ENCODE data around the gene MED8.
A peak's percentile ranks its signal among the peaks of the same experiment; 100 is the strongest.
"Not testable (repeated sequence)": the region's sequence is repeated elsewhere in the genome, so short reads cannot be mapped to it uniquely, and the experiment has no call there.

Gene MED8

DNA sequence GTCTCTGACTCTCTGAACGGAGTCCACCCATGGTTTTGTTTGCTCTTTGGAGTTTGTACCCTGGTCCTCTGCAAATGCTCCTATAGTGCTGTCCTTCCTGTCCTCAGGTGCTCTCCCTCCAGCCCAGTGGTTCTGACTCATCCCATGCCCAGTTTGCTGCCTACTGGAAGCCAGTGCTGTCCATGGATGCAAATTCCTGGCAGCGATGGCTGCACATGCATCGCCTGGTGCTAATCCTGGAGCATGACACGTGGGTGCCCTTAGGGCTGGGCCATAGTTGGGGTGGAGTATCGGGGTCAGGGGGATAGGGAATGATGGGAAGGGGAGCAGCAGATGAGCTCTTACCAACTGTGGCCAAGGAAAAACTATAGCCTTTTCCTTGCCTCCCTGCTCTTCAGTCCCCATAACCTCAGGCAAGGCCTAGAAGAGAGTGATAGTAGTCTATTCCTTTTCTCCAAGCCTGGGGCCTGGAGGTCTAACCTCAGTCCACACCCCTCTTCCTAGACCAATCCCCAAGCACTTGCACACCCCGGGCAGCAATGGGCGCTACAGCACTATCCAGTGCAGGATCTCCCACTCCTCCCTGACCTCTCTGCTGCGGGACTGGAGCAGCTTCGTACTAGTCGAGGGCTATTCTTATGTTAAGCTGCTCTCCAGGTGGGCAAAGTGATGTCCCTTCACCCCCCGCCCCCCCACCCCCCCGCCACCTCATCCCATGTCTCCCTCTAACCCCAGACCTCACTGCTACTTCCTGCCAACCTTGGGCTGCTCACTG, 32.6 kb upstream of the MED8 start:
- no peak for DNase-seq

DNA sequence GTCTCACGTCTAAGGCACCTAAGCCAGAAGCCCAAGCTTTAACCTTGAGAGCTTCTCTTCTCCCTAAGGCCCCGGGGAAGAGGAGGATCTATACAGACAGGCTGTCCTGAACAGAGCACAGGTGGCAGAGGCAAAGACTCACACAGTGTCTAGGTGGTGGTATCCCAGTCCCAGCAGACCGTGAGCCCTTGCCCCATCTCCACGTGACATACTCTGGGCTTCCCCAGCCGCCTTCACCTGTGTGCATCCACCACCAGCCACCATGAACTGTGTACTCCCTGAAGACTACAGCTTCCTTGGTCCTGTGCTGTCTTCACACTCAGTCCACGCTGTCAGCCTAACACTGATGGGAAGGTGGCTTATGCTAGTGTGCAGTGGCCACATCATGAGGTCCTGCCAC, 31.8 kb upstream of the MED8 start:
- no peak for DNase-seq

DNA sequence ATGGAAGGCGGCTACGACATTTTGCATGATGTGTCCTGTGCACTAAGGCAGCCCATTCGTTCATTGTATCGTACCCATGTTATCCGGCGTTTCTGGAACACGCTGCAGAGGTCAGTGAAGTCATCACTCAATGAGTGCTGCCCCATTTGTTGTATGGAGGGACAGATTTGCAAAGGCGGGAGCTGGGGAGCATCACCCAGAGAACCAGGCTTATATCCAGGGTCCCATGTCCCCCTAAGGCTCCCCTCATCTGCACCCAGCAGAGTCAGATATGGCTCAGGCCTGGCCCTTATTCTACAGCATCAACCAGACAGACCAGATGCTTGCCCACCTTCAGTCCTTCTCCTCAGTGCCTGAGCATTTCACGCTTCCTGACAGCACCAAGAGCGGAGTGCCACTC, 31.3 kb upstream of the MED8 start:
- DNase-seq = no peak

GRCh38 chr1:43419627-43420425, 30.2 kb upstream of the MED8 start:
- DNase-seq = no peak

DNA sequence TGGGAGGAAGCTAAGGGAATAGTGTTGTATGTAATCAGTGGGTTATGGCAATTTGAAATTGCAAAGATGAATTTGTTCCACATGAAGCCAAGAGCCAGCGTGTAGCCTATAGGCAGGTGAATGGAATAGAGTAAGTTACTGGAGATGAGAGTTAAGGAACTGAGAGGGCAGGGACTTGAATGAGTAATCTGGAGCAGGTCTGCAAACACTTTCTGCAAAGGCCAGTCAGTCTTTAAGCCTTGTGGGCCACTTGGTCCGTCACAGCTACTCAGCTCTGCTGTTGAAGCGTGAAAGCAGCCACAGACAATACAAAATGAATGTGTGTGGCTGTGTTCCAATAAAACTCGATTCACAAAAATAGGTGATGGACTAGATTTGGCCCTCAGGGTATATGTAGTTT, 29.3 kb upstream of the MED8 start:
- DNase-seq = no peak

GRCh38 chr1:43415901-43416300, 26.3 kb upstream of the MED8 start:
- DNase-seq = no peak

DNA sequence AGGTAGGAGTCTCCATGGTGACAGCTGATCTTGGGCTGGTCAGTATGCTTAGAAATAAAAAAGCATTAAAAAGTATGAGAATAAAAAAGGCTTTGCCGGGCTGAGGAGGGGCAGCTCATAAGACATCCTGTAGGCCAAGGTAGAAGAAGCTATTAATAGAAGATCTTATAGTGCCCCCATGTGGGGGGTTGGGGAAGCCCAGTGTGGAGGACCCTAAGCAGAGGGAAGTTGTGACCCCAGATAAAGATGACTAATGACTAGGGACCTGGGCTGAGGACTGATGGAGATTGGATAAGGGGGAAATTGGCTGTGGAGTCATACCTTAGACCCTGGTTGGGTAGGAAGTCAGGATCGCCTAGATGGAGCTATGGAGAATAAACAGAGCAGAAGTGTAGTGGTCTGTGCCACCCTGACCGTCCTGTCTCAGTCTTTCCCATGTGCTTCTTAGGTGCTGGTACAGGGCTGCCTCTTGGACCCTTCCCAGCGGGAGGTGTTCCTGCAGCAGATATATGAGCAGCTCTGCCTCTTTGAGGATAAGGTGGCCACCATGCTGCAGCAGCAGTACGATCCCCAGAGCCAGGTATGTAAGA, 25.1 kb upstream of the MED8 start:
- DNase-seq = peak in 16 of 51 donors; percentile 1 to 43 (median 21)

GRCh38 chr1:43413426-43413825, 23.8 kb upstream of the MED8 start:
- DNase-seq = not testable (repeated sequence)

DNA sequence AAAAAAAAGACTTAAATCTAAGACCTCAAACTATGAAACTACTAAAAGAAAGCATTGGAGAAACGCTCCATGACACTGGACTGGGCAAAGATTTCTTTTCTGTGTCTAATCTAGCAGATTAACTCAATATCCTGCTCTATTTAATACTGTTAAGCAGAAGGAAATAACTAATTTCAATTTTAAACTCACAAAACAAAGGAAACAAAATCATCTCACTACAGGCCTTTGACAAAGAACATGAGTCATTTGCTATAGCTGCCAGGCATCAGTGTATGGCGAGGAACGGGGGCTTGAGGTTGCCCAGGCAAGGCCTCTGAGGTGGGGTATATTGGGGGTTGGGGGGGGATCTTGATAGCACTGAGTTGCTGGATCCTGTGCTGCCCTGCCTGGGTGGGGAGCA, 21.0 kb upstream of the MED8 start:
- no peak for DNase-seq

GRCh38 chr1:43405876-43406234, 16.3 kb upstream of the MED8 start:
- no peak for DNase-seq

DNA sequence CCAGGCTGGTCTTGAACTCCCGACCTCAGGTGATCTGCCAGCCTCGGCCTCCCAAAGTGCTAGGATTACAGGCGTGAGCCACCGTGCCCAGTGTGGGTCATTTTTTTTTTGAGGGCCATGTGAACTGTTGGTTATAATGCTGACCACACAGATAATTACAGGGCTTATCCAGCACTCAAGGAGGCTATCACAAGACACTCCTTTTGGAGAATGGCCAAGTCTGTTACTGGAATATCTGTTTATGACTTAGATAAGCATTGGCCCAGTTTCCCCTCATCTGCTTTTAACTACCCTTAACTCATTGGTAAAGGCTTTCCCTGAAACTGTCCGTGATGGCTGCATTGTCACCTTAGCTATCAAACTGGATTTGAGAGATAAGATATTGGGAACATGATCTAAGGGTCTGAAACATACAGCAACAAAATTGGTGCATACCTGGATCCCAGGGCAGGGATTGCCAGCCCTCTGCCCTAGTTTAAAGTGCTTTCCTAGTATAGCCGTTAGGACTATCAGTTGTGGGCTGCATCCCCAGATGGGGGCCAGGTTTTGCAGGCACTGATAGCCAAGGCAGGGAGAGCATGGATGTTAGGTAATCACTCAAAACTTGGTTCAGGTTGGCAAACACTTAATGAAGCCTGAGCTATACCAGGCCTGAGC, 15.7 kb upstream of the MED8 start:
- DNase-seq = no peak

DNA sequence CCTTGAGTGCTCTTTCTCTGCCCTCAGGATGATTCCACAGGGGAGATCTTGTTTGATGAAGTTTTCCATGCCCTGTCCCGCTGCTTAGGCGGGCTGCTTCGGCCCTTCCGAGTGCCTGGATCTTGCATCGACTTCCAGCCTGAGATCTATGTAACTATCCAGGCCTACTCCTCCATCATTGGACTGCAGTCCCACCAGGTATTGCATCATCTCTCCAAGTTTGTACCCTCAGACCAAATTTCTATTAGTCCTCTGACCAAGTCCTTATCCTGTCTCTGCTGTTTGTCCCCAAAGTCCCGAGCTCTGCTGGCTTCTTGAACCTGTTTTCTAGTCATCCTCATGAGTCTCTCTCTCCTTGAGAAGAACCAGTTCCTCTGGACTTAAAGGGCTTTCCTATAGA, 14.8 kb upstream of the MED8 start:
- no peak for DNase-seq

- no peak for DNase-seq
These were observed 12.7 kb upstream of the MED8 start for GRCh38 chr1:43402089-43402865.

- DNase-seq = not testable (repeated sequence)
These were observed 10.8 kb upstream of the MED8 start for GRCh38 chr1:43400441-43400840.

GRCh38 chr1:43398227-43398626, 8.6 kb upstream of the MED8 start:
- DNase-seq = no peak

GRCh38 chr1:43396059-43396458, 6.5 kb upstream of the MED8 start:
- no peak for DNase-seq

DNA sequence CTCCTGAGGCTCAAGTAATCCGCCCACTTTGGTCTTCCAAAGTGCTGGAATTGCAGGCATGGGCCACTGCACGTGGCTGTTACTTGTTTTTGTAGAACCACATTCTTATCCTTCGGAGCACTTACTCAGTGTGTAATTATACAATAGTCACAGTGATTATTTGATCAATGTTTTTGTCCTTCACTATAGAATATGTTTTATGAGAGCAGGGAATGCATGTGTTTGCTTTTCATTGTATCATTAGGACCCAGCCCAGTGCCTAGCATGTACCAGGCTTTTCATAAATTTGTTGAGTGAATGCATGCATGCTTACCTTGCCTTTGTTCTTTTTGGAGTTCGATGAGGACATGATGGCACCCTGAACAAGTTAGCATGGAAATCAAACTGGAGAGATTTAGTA, 5.9 kb upstream of the MED8 start:
- no peak for DNase-seq

DNA sequence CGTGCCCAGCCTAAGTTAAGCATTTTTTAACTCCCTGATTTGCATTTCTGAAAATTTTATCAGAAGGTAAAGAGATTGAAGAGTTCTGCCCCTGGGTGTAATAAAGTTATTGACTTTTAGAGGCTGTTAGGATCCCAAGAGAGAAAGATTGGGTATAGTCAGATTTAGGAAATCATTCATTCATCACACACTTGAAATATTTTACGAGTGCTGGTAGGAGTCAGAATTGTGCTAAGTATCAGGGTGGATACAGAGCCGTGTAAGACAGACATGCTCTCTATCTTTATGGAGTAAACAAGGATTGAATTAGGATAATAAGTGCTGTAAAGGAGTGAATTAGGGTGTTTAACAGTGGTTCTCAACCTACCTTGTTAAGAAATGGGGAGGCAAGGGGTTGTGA, 3.1 kb upstream of the MED8 start:
- no peak for DNase-seq

- no peak for DNase-seq
These were observed 987 bp downstream of the MED8 start for GRCh38 chr1:43388613-43389012.

GRCh38 chr1:43387976-43388599, 1.5 kb downstream of the MED8 start:
- DNase-seq = no peak

DNA sequence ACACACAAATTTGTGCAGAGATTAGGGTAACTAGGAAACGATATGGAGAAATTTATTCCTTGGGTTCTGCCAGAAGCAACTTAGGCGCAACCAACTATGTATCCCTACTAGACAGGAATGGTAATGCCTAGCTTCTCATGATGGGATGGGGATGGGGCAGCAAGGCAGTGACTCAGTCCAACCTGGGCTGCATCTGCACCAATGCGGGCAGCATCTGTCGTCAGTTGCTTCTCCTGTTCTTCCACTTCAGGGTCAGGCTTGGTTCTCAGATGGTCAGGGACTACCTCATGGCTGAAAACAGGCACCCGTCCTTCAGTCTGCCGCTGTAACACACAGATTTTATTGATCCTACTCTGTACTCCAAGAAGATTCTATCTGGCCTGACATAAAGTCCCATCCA, 2.9 kb downstream of the MED8 start:
- no peak for DNase-seq

All from hypothalamus (tissue), 51 donors.